Right atrium auricular region (tissue), 2 donors: ENCODE data around the gene TLE2. TPM values are rescaled to one million over a fixed set of nuclear protein-coding genes. Genes with fewer than 3 reads are reported as not detected.

Source experiments
- DNase-seq: peaks from one replicate; pipeline ENCODE4 v3.0.0-alpha.2; 2019; ENCODE audit warnings: low spot score
- H3K27ac ChIP-seq, 2 donors: fragments of 200-600 bp; sonication (generic); 1 replicate in 1 of 2; 2 replicates in 1 of 2; pipeline ENCODE4 v1.5.1; 2016 to 2019
- H3K27me3 ChIP-seq, 2 donors: fragments of 200-600 bp; sonication (generic); one replicate each; pipeline versions ENCODE4 v1.5.1 to v1.6.0; 2017 to 2019
- H3K36me3 ChIP-seq: fragments of 200-600 bp; sonication (generic); one replicate; pipeline ENCODE4 v1.5.1; 2016
- H3K4me1 ChIP-seq, 2 donors: fragments of 200-600 bp; sonication (generic); one replicate each; pipeline versions ENCODE4 v1.5.1 to v1.6.0; 2017 to 2019
- H3K4me3 ChIP-seq, 2 donors: fragments of 200-600 bp; sonication (generic); 1 replicate in 1 of 2; 2 replicates in 1 of 2; pipeline ENCODE4 v1.5.1; 2017 to 2019; ENCODE audit warnings: mild to moderate bottlenecking in 1 of 2, moderate library complexity in 1 of 2
- H3K9me3 ChIP-seq, 2 donors: fragments of 200-600 bp; sonication (generic); one replicate each; pipeline ENCODE4 v1.5.1; 2019
- CTCF ChIP-seq, 2 donors: fragments of 200-600 bp; sonication (generic); IDR thresholded peaks; one replicate each; pipeline ENCODE4 v1.5.1; 2019; ENCODE audit warnings: antibody characterized with exemption in 2 of 2
- total RNA-seq, 2 donors: library from RNA; depleted of rRNA; stranded (reverse); fragments of >200 nt; gene quantifications; one replicate each; pipeline ENCODE4 v1.1.0, GENCODE V29; 2016

Gene TLE2
- total RNA-seq, 2 donors from 2014 or later: 41.2 to 101 TPM

- H3K36me3 ChIP-seq: peaks cover 81% of the 10 kb centered on the region
- H3K4me3 ChIP-seq: no peak overlapping the region
- no peaks in the 10 kb centered on the region for H3K4me1 ChIP-seq
- H3K27ac ChIP-seq: no peak overlapping the region
- no peak for TF ChIP-seq CTCF (IDR thresholded peaks at IDR 0.05)
- H3K27me3 ChIP-seq: no peaks in the 10 kb centered on the region
- no peaks in the 10 kb centered on the region for H3K9me3 ChIP-seq
- no peak for DNase-seq
These were observed 22.9 kb downstream of the TLE2 start for GRCh38 chr19:3006075-3006767.

DNA sequence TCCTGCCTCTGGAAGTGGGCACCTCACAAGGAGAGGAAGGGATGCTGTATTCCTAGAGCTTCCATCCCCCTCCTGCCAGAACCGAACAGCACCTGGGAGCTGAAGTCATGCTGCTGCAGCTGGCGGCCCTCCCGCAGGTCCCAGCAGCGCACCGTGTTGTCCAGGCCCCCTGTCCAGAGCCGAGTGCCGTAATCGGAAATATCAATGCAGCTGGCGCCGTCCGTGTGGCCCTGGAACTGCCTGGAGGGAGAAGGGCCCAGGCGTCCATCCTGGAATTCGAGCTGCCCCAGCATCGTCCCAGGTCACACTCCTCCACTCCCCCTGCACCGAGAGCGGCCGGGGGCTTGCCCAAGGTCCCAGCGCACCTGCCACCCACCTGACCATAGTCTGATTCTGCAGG is 23.7 kb downstream of the TLE2 start:
- TF ChIP-seq CTCF (IDR thresholded peaks at IDR 0.05): no peak
- Histone ChIP-seq H3K4me1 (no peaks in the 10 kb centered on the region), H3K9me3 (no peaks in the 10 kb centered on the region), H3K27ac (no peak overlapping the region), H3K4me3 (no peak overlapping the region), H3K27me3 (no peaks in the 10 kb centered on the region), H3K36me3 (peaks cover 82% of the 10 kb centered on the region)
- no peak for DNase-seq

GRCh38 chr19:3004522-3004921 is 24.6 kb downstream of the TLE2 start:
- H3K27ac ChIP-seq: no peak overlapping the region
- TF ChIP-seq CTCF (IDR thresholded peaks at IDR 0.05): no peak
- H3K9me3 ChIP-seq: no peaks in the 10 kb centered on the region
- no peaks in the 10 kb centered on the region for H3K4me1 ChIP-seq
- peaks cover 77% of the 10 kb centered on the region for H3K36me3 ChIP-seq
- no peak overlapping the region for H3K4me3 ChIP-seq
- DNase-seq: no peak
- H3K27me3 ChIP-seq: no peaks in the 10 kb centered on the region

DNA sequence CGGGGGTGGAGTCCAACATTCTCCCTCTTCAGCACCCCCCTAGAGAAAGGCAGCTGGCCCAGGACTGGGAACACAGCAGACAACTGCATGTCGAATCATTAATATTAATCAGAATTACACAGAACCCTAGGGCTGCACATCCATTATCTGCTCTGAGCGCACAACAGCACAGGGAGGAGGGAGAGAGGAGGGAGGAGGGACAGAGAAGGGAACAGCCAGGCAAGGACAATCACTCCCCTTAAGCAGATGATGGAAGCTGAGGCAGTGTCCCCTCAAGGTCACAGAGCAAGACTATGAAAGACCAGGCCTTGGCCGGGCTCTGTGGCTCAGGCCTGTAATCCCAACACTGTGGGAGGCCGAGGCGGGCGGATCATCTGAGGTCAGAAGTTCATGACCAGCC is 26.0 kb downstream of the TLE2 start:
- DNase-seq: no peak

GRCh38 chr19:3001235-3001800 is 27.8 kb downstream of the TLE2 start:
- Histone ChIP-seq H3K27me3 (no peaks in the 10 kb centered on the region), H3K36me3 (peaks cover 50% of the 10 kb centered on the region), H3K9me3 (no peaks in the 10 kb centered on the region), H3K4me3 (no peak overlapping the region), H3K27ac (no peak overlapping the region), H3K4me1 (no peaks in the 10 kb centered on the region)
- TF ChIP-seq CTCF (IDR thresholded peaks at IDR 0.05): no peak
- no peak for DNase-seq

More for the DNA sequence above, 26.0 kb downstream of the TLE2 start:
- H3K27ac ChIP-seq: no peak overlapping the region
- no peaks in the 10 kb centered on the region for H3K9me3 ChIP-seq
- H3K4me3 ChIP-seq: no peak overlapping the region
- H3K36me3 ChIP-seq: peaks cover 62% of the 10 kb centered on the region
- TF ChIP-seq CTCF (IDR thresholded peaks at IDR 0.05): no peak
- no peaks in the 10 kb centered on the region for H3K27me3 ChIP-seq
- H3K4me1 ChIP-seq: no peaks in the 10 kb centered on the region

GRCh38 chr19:2998642-2999041 is 30.4 kb downstream of the TLE2 start:
- Histone ChIP-seq H3K27ac (no peak overlapping the region), H3K4me1 (no peaks in the 10 kb centered on the region), H3K36me3 (peaks cover 29% of the 10 kb centered on the region), H3K9me3 (no peaks in the 10 kb centered on the region), H3K4me3 (no peak overlapping the region), H3K27me3 (no peaks in the 10 kb centered on the region)
- DNase-seq: no peak
- TF ChIP-seq CTCF (IDR thresholded peaks at IDR 0.05): no peak
